K562 treated with DMSO at 1 percent for 24 hours (cell line): ENCODE data around the gene PPA1. TPM values are rescaled to one million over a fixed set of nuclear protein-coding genes. Genes with fewer than 3 reads are reported as not detected.

Experiments
- total RNA-seq: library from RNA; unstranded; fragments of 300-600 nt; gene quantifications from 2 replicates; pipeline ENCODE4 v1.2.3, GENCODE V29; 2022; ENCODE audit warnings: low read depth; ENCODE audit not compliant: insufficient read depth

Gene PPA1
- total RNA-seq, result 182 and 188 TPM in 2 replicates

DNA sequence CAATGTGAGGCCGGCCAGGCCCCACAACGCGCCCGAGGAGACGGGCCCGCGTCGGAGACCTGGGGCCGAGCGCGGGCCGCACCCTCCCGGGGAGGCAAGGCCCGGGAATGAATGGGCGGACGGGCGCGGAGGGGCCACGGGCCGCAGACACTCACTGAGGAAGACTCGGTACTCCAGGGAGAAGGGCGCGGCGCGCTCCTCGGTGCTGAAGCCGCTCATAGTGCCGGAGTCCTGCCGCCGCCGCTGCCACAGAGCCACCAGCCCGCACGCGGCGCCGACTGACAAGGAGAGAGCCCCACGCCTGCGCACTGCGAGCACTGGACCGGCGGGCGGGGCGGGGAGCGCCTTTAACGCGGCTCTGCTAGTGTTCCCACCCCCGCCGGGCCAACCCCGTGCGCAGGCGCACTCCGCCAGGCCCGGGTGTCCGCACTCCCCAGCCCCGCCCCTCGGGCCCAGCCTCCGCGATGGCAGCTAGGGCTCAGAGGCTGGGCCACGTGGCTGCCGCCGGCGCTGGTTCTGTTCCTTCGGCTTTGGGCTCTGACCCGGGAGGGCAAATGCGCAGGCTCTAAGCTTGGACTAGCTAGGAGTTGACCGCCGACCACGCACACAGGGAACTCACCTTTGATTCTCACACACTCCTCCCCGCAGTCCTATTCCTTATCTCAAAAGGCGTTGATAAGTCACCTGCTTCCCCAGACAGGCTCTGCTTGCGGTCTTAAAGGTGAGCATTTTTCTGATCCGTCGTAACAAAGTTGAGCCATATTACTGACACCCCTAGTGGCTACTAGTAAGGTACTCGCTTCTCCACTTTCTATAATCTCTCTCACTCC, at the start of gene PPA1:
TSS of gene PPA1 (minus strand) at position 321 of the 830 bp plus-strand sequence. CDS start at position 219, 102 bp downstream.

Other genes with a start within 250 kb of the PPA1 start
- gene MACROH2A2, start 180.6 kb downstream of the PPA1 start, total RNA-seq, result not detected in 2 replicates
- gene AIFM2, start 100.6 kb downstream of the PPA1 start, total RNA-seq, result 17.0 and 18.0 TPM in 2 replicates
- 2.5 and 2.8 TPM in 2 replicates for gene TYSND1, start 86.7 kb downstream of the PPA1 start, total RNA-seq
- gene SAR1A, start 62.9 kb downstream of the PPA1 start, total RNA-seq, result 24.4 and 29.2 TPM in 2 replicates
- gene NPFFR1, start 50.6 kb upstream of the PPA1 start, total RNA-seq, result not detected in 2 replicates
- gene LRRC20, start 149.2 kb upstream of the PPA1 start, total RNA-seq, result 24.3 and 30.5 TPM in 2 replicates
- 42.8 and 52.4 TPM in 2 replicates for gene EIF4EBP2, start 170.7 kb upstream of the PPA1 start, total RNA-seq
- not detected in 2 replicates for gene NODAL, start 208.3 kb upstream of the PPA1 start, total RNA-seq
- gene PALD1, start 245.3 kb upstream of the PPA1 start, total RNA-seq, result 0.08 and 0.13 TPM in 2 replicates